GM19240 (cell line): ENCODE measurements around the gene FOXL3.

Experiments used
- DNase-seq: peaks from one replicate; pipeline ENCODE4 v3.0.0; 2011; ENCODE audit warnings: low spot score; ENCODE audit not compliant: insufficient read length

Gene FOXL3

GRCh38 chr7:265998-266850, 23.7 kb upstream of the FOXL3 start:
- no peak for DNase-seq

- DNase-seq: no peak
Observed at GRCh38 chr7:266851-267840, 22.8 kb upstream of the FOXL3 start.

GRCh38 chr7:268991-269390, 21.0 kb upstream of the FOXL3 start:
- no peak for DNase-seq

GRCh38 chr7:269721-270120, 20.2 kb upstream of the FOXL3 start:
- DNase-seq: no peak

GRCh38 chr7:270351-270983, 19.5 kb upstream of the FOXL3 start:
- DNase-seq: no peak

- DNase-seq: no peak
Observed at GRCh38 chr7:271266-272107, 18.5 kb upstream of the FOXL3 start.

- no peak for DNase-seq
Observed at GRCh38 chr7:272108-272615, 17.8 kb upstream of the FOXL3 start.

- DNase-seq: no peak
Observed at GRCh38 chr7:272631-273030, 17.3 kb upstream of the FOXL3 start.

GRCh38 chr7:273327-273726, 16.6 kb upstream of the FOXL3 start:
- DNase-seq: no peak

GRCh38 chr7:274266-274665, 15.7 kb upstream of the FOXL3 start:
- no peak for DNase-seq

GRCh38 chr7:276230-276835, 13.6 kb upstream of the FOXL3 start:
- no peak for DNase-seq

- no peak for DNase-seq
Observed at GRCh38 chr7:277228-277627, 12.7 kb upstream of the FOXL3 start.

- no peak for DNase-seq
Observed at GRCh38 chr7:278081-278480, 11.9 kb upstream of the FOXL3 start.

- DNase-seq: no peak
Observed at GRCh38 chr7:279821-280220, 10.1 kb upstream of the FOXL3 start.

- no peak for DNase-seq
Observed at GRCh38 chr7:280461-280860, 9.5 kb upstream of the FOXL3 start.

- DNase-seq: no peak
Observed at GRCh38 chr7:281637-282036, 8.3 kb upstream of the FOXL3 start.

GRCh38 chr7:282621-283020, 7.3 kb upstream of the FOXL3 start:
- no peak for DNase-seq

GRCh38 chr7:284762-285722, 4.9 kb upstream of the FOXL3 start:
- DNase-seq: no peak

- no peak for DNase-seq
Observed at GRCh38 chr7:285731-286130, 4.2 kb upstream of the FOXL3 start.
